MM.1S (cell line): ENCODE measurements around the gene CD300A.

Source experiments
- EZH2phosphoT487 ChIP-seq: fragments of 300-600 bp; sonication (generic); IDR thresholded peaks from 2 replicates; pipeline ENCODE4 v1.6.1; 2018; ENCODE audit warnings: antibody characterized with exemption, low read length
- TF ChIP-seq, protein P1 (sequence below): fragments of 300-600 bp; sonication (generic); IDR thresholded peaks from 2 replicates; pipeline ENCODE4 v1.5.1; 2016; ENCODE audit warnings: antibody characterized with exemption, low read length, mixed read lengths

DNA sequence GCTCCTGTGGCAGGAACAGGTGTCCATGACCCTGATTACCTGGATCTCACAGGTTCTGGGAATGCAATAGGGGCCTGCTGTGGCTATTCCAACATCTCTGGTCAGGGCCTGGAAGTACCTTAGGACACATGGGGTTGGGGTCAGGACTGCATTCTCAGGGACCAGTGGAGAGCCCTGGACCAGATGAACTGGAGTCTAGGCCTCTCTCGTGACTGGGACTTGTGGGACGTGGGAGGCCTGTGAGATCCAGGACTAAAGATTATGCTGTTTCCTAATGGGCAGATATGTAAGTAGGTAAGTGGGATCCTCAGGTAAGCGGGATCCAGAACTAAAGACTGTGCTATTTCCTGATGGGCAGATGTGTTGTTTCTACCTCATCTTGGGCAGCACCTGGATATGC lies 16.2 kb upstream of the CD300A start:
- TF ChIP-seq EZH2phosphoT487, result no peak
- TF ChIP-seq, protein P1, sequence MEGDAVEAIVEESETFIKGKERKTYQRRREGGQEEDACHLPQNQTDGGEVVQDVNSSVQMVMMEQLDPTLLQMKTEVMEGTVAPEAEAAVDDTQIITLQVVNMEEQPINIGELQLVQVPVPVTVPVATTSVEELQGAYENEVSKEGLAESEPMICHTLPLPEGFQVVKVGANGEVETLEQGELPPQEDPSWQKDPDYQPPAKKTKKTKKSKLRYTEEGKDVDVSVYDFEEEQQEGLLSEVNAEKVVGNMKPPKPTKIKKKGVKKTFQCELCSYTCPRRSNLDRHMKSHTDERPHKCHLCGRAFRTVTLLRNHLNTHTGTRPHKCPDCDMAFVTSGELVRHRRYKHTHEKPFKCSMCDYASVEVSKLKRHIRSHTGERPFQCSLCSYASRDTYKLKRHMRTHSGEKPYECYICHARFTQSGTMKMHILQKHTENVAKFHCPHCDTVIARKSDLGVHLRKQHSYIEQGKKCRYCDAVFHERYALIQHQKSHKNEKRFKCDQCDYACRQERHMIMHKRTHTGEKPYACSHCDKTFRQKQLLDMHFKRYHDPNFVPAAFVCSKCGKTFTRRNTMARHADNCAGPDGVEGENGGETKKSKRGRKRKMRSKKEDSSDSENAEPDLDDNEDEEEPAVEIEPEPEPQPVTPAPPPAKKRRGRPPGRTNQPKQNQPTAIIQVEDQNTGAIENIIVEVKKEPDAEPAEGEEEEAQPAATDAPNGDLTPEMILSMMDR, result no peak
